ENCODE results near the gene ADORA2A. TPM values are rescaled to one million over a fixed set of nuclear protein-coding genes. Genes with fewer than 3 reads are reported as not detected.

ADORA2A gene
- total and polyA plus RNA-seq, 2 of the 13 experiments (the other 11 are each of a cell fraction or from before 2014, with no cell fraction given): 3.3 to 5.0 TPM

DNA sequence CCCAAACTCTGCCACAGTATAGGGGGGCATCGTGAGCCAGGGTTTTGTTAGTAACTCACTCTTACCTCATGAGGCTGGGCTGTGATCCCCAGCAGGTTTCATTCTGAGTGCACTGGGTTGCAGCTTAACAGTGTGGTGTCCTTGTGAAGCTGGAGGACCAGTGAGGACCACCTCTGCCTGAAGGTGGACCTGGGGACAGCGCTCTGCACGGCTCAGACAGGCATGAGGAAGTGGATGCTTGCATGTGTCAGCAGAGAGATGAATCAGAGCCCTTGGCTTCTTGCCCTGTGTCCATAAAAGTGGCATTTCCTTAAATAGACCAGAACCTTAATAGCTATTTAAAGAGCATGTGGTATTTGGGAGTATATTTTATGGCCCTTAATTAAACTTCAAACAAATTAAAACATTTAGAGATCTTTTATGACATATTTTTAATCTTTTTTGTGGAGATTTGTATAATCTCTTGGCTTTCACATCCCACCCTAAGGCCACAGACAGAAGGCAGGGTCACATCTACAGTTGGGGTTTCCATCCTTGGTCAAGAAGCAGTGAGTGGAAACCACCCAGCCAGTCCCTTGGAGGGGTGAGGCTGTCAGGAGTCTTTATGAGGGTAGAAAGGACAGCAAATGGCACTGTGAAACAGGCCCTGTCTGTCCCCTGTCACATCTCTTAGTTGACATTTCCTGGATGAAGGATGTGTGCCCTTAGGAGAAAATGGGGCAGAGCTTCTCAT, 24.8 kb upstream of the ADORA2A start:
- no peak for TF ChIP-seq MZF1 (CRISPR knock-in tag; IDR thresholded peaks at IDR 0.05; ENCODE audit: borderline replicate concordance)
- no peak for TF ChIP-seq RCOR2 (CRISPR knock-in tag; IDR thresholded peaks at IDR 0.05)
- TF ChIP-seq, protein P1, sequence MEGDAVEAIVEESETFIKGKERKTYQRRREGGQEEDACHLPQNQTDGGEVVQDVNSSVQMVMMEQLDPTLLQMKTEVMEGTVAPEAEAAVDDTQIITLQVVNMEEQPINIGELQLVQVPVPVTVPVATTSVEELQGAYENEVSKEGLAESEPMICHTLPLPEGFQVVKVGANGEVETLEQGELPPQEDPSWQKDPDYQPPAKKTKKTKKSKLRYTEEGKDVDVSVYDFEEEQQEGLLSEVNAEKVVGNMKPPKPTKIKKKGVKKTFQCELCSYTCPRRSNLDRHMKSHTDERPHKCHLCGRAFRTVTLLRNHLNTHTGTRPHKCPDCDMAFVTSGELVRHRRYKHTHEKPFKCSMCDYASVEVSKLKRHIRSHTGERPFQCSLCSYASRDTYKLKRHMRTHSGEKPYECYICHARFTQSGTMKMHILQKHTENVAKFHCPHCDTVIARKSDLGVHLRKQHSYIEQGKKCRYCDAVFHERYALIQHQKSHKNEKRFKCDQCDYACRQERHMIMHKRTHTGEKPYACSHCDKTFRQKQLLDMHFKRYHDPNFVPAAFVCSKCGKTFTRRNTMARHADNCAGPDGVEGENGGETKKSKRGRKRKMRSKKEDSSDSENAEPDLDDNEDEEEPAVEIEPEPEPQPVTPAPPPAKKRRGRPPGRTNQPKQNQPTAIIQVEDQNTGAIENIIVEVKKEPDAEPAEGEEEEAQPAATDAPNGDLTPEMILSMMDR (CRISPR knock-in tag; IDR thresholded peaks at IDR 0.05): no peak
- TF ChIP-seq, protein P2, sequence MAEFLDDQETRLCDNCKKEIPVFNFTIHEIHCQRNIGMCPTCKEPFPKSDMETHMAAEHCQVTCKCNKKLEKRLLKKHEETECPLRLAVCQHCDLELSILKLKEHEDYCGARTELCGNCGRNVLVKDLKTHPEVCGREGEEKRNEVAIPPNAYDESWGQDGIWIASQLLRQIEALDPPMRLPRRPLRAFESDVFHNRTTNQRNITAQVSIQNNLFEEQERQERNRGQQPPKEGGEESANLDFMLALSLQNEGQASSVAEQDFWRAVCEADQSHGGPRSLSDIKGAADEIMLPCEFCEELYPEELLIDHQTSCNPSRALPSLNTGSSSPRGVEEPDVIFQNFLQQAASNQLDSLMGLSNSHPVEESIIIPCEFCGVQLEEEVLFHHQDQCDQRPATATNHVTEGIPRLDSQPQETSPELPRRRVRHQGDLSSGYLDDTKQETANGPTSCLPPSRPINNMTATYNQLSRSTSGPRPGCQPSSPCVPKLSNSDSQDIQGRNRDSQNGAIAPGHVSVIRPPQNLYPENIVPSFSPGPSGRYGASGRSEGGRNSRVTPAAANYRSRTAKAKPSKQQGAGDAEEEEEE (CRISPR knock-in tag; IDR thresholded peaks at IDR 0.05; ENCODE audit: borderline replicate concordance): no peak
- TF ChIP-seq, protein P3, sequence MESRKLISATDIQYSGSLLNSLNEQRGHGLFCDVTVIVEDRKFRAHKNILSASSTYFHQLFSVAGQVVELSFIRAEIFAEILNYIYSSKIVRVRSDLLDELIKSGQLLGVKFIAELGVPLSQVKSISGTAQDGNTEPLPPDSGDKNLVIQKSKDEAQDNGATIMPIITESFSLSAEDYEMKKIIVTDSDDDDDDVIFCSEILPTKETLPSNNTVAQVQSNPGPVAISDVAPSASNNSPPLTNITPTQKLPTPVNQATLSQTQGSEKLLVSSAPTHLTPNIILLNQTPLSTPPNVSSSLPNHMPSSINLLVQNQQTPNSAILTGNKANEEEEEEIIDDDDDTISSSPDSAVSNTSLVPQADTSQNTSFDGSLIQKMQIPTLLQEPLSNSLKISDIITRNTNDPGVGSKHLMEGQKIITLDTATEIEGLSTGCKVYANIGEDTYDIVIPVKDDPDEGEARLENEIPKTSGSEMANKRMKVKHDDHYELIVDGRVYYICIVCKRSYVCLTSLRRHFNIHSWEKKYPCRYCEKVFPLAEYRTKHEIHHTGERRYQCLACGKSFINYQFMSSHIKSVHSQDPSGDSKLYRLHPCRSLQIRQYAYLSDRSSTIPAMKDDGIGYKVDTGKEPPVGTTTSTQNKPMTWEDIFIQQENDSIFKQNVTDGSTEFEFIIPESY (CRISPR knock-in tag; IDR thresholded peaks at IDR 0.05): peak; percentile 79
- TF ChIP-seq MXI1 (IDR thresholded peaks at IDR 0.05; ENCODE audit: borderline replicate concordance, low read depth, low read length): peak; percentile 19; the same call in 1 of the 3 replicates
- 0 out of 2 replicates have a peak, but pooled peaks have one; percentile 36 for TF ChIP-seq FOSL2 (CRISPR knock-in tag; IDR thresholded peaks at IDR 0.05)
- TF ChIP-seq, protein P4, sequence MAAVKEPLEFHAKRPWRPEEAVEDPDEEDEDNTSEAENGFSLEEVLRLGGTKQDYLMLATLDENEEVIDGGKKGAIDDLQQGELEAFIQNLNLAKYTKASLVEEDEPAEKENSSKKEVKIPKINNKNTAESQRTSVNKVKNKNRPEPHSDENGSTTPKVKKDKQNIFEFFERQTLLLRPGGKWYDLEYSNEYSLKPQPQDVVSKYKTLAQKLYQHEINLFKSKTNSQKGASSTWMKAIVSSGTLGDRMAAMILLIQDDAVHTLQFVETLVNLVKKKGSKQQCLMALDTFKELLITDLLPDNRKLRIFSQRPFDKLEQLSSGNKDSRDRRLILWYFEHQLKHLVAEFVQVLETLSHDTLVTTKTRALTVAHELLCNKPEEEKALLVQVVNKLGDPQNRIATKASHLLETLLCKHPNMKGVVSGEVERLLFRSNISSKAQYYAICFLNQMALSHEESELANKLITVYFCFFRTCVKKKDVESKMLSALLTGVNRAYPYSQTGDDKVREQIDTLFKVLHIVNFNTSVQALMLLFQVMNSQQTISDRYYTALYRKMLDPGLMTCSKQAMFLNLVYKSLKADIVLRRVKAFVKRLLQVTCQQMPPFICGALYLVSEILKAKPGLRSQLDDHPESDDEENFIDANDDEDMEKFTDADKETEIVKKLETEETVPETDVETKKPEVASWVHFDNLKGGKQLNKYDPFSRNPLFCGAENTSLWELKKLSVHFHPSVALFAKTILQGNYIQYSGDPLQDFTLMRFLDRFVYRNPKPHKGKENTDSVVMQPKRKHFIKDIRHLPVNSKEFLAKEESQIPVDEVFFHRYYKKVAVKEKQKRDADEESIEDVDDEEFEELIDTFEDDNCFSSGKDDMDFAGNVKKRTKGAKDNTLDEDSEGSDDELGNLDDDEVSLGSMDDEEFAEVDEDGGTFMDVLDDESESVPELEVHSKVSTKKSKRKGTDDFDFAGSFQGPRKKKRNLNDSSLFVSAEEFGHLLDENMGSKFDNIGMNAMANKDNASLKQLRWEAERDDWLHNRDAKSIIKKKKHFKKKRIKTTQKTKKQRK (IDR thresholded peaks at IDR 0.05; ENCODE audit: low read length): no peak
- in situ Hi-C loops (cut with HindIII; ENCODE audit: extremely low pct_ligation_motif_present, low pct_unique_long_range_greater_than_20kb) (loop anchor here (5.0 kb wide), 1 partner anchor 40 kb away; no protein-coding TSS in a partner anchor), intact Hi-C loops (cut with micrococcal nuclease; ENCODE audit: unreplicated experiment) (no loop called here)
- DNase-seq (ENCODE audit: low spot score): peak; percentile 24
- Histone ChIP-seq H3K4me1 (ENCODE audit: insufficient read depth, low read length) (peaks cover 10% of the 10 kb centered on the region; the same call in 1 of the 2 replicates), H2AFZ (ENCODE audit: low read length) (no peak overlapping the region), H3K9ac (ENCODE audit: insufficient read depth, low read depth, low read length) (no peak overlapping the region), H3K27ac (ENCODE audit: extremely low read length, insufficient read depth, low read length) (no peak overlapping the region), H3K36me3 (replicated peaks in 1 of 2; ENCODE audit: control insufficient read depth in 1 of 2, insufficient read depth in 2 of 2, low read length in 2 of 2) (peaks cover 18 to 65% of the 10 kb centered on the region in 2 experiments), H3K27me3 (ENCODE audit: control insufficient read depth in 1 of 2, insufficient read depth in 2 of 2, low read length in 2 of 2) (no peaks in the 10 kb centered on the region), H3K4me2 (ENCODE audit: low read depth, low read length) (no peak overlapping the region), H3K79me2 (ENCODE audit: insufficient read depth, low read length) (no peaks in the 10 kb centered on the region), H3K4me3 (replicated peaks in 1 of 3; ENCODE audit: insufficient read depth in 1 of 3, low read depth in 2 of 3, low read length in 3 of 3) (no peak overlapping the region), H3K9me3 (ENCODE audit: low read length) (no peaks in the 10 kb centered on the region), H4K20me1 (ENCODE audit: insufficient read depth, low read length) (no peaks in the 10 kb centered on the region; the same call in 1 of the 2 replicates)
- WGBS (ENCODE audit: low lambda C conversion rate): 88% methylated on average over 3 of the region's 3 CpGs
- TSS peak; percentile 14 for BruUV-seq (replicated peaks)
- 0 out of 3 replicates have a peak, but pooled peaks have one; percentile 32 for ATAC-seq
- CTCF ChIA-PET (ENCODE audit: low intra/inter-chr PET ratio, low total read pairs): no interaction called here
- FAIRE-seq: no peak
- POLR2A ChIA-PET: no interaction called here

Data from HepG2 (cell line).